ENCODE results near the gene CTTNBP2NL.

CTTNBP2NL gene

GRCh38 chr1:112445596-112445995 lies 49.6 kb downstream of the CTTNBP2NL start:
- Histone ChIP-seq H2BK5ac (ENCODE audit: low read depth, low read length, poor library complexity) (no peak overlapping the region), H3K36me3 (ENCODE audit: control insufficient read depth in 1 of 2, insufficient read depth in 2 of 2, low read length in 2 of 2) (peaks cover 2 to 5% of the 10 kb centered on the region in 2 experiments), H3K79me2 (ENCODE audit: control insufficient read depth, insufficient read depth, low read length, poor library complexity) (no peaks in the 10 kb centered on the region), H2BK120ac (ENCODE audit: insufficient read depth, low read length, poor library complexity) (no peak overlapping the region), H4K91ac (ENCODE audit: low read depth, low read length) (no peak overlapping the region), H3K4me3 (ENCODE audit: low read depth, low read length) (no peak overlapping the region), H2AFZ (ENCODE audit: insufficient read depth, low read length, poor library complexity) (no peak overlapping the region), H3K9me3 (ENCODE audit: insufficient read depth, low read depth, low read length) (no peaks in the 10 kb centered on the region), H4K12ac (ENCODE audit: low read depth, low read length) (no peak overlapping the region), H2AK5ac (ENCODE audit: low read length) (no peak overlapping the region), H3K23ac (ENCODE audit: low read length) (no peak overlapping the region), H3K4me2 (ENCODE audit: low read length) (no peak overlapping the region), H3K79me1 (ENCODE audit: low read length) (no peaks in the 10 kb centered on the region), H3K4me1 (ENCODE audit: control insufficient read depth in 1 of 2, insufficient read depth in 2 of 2, low read length in 2 of 2) (no peaks in the 10 kb centered on the region), H3K4ac (ENCODE audit: low read depth, low read length) (no peak overlapping the region), H3K27me3 (ENCODE audit: insufficient read depth, low read length) (no peaks in the 10 kb centered on the region), H3K18ac (ENCODE audit: low read length) (no peak overlapping the region), H4K8ac (ENCODE audit: low read depth, low read length) (no peak overlapping the region), H2BK12ac (ENCODE audit: low read length) (no peak overlapping the region), H3K9ac (ENCODE audit: low read length) (no peak overlapping the region), H3K14ac (ENCODE audit: low read length) (no peak overlapping the region), H3K27ac (ENCODE audit: low read depth, low read length) (no peak overlapping the region)
- DNase-seq: no peak
- WGBS (ENCODE audit: extremely low coverage, insufficient coverage, insufficient read length): no CpG with 5 or more reads among the region's 1 CpG

- Histone ChIP-seq H2AFZ (ENCODE audit: insufficient read depth, low read length, poor library complexity) (no peak overlapping the region), H3K14ac (ENCODE audit: low read length) (no peak overlapping the region), H3K4me3 (ENCODE audit: low read depth, low read length) (no peak overlapping the region), H3K27me3 (ENCODE audit: insufficient read depth, low read length) (no peaks in the 10 kb centered on the region), H3K79me2 (ENCODE audit: control insufficient read depth, insufficient read depth, low read length, poor library complexity) (no peaks in the 10 kb centered on the region), H3K9me3 (ENCODE audit: insufficient read depth, low read depth, low read length) (no peaks in the 10 kb centered on the region), H3K4ac (ENCODE audit: low read depth, low read length) (no peak overlapping the region), H2AK5ac (ENCODE audit: low read length) (no peak overlapping the region), H4K8ac (ENCODE audit: low read depth, low read length) (no peak overlapping the region), H3K4me2 (ENCODE audit: low read length) (no peak overlapping the region), H3K79me1 (ENCODE audit: low read length) (no peaks in the 10 kb centered on the region), H3K9ac (ENCODE audit: low read length) (no peak overlapping the region), H3K4me1 (ENCODE audit: control insufficient read depth in 1 of 2, insufficient read depth in 2 of 2, low read length in 2 of 2) (peaks cover 0 to under 1% of the 10 kb centered on the region in 2 experiments), H4K91ac (ENCODE audit: low read depth, low read length) (no peak overlapping the region), H2BK120ac (ENCODE audit: insufficient read depth, low read length, poor library complexity) (no peak overlapping the region), H3K27ac (ENCODE audit: low read depth, low read length) (no peak overlapping the region), H2BK12ac (ENCODE audit: low read length) (no peak overlapping the region), H4K12ac (ENCODE audit: low read depth, low read length) (no peak overlapping the region), H3K18ac (ENCODE audit: low read length) (no peak overlapping the region), H3K23ac (ENCODE audit: low read length) (no peak overlapping the region), H3K36me3 (ENCODE audit: control insufficient read depth in 1 of 2, insufficient read depth in 2 of 2, low read length in 2 of 2) (peaks cover 2 to 5% of the 10 kb centered on the region in 2 experiments), H2BK5ac (ENCODE audit: low read depth, low read length, poor library complexity) (no peak overlapping the region)
- DNase-seq: no peak
- no CpG with 5 or more reads among the region's 1 CpG for whole genome bisulfite sequencing (ENCODE audit: extremely low coverage, insufficient coverage, insufficient read length)
Measured at GRCh38 chr1:112446411-112446810, 50.4 kb downstream of the CTTNBP2NL start.

- Histone ChIP-seq H3K27me3 (ENCODE audit: insufficient read depth, low read length) (no peaks in the 10 kb centered on the region), H3K9me3 (ENCODE audit: insufficient read depth, low read depth, low read length) (no peaks in the 10 kb centered on the region), H3K4me3 (ENCODE audit: low read depth, low read length) (no peak overlapping the region), H3K4me1 (ENCODE audit: control insufficient read depth in 1 of 2, insufficient read depth in 2 of 2, low read length in 2 of 2) (peaks cover 4 to 6% of the 10 kb centered on the region in 2 experiments), H3K79me2 (ENCODE audit: control insufficient read depth, insufficient read depth, low read length, poor library complexity) (no peaks in the 10 kb centered on the region), H4K12ac (ENCODE audit: low read depth, low read length) (no peak overlapping the region), H3K4me2 (ENCODE audit: low read length) (no peak overlapping the region), H3K9ac (ENCODE audit: low read length) (no peak overlapping the region), H3K14ac (ENCODE audit: low read length) (no peak overlapping the region), H3K79me1 (ENCODE audit: low read length) (no peaks in the 10 kb centered on the region), H2BK120ac (ENCODE audit: insufficient read depth, low read length, poor library complexity) (no peak overlapping the region), H3K18ac (ENCODE audit: low read length) (no peak overlapping the region), H3K27ac (ENCODE audit: low read depth, low read length) (no peak overlapping the region), H2AFZ (ENCODE audit: insufficient read depth, low read length, poor library complexity) (no peak overlapping the region), H3K23ac (ENCODE audit: low read length) (no peak overlapping the region), H2AK5ac (ENCODE audit: low read length) (no peak overlapping the region), H3K4ac (ENCODE audit: low read depth, low read length) (no peak overlapping the region), H4K91ac (ENCODE audit: low read depth, low read length) (no peak overlapping the region), H4K8ac (ENCODE audit: low read depth, low read length) (no peak overlapping the region), H3K36me3 (ENCODE audit: control insufficient read depth in 1 of 2, insufficient read depth in 2 of 2, low read length in 2 of 2) (peaks cover 10 to 11% of the 10 kb centered on the region in 2 experiments), H2BK5ac (ENCODE audit: low read depth, low read length, poor library complexity) (no peak overlapping the region), H2BK12ac (ENCODE audit: low read length) (no peak overlapping the region)
- DNase-seq: no peak
- WGBS (ENCODE audit: extremely low coverage, insufficient coverage, insufficient read length): no CpG with 5 or more reads among the region's 8 CpGs
Measured at GRCh38 chr1:112448904-112449629, 53.1 kb downstream of the CTTNBP2NL start.

GRCh38 chr1:112449630-112449983 lies 53.6 kb downstream of the CTTNBP2NL start:
- H4K12ac ChIP-seq (ENCODE audit: low read depth, low read length): no peak overlapping the region
- H2BK12ac ChIP-seq (ENCODE audit: low read length): no peak overlapping the region
- no peak overlapping the region for H3K23ac ChIP-seq (ENCODE audit: low read length)
- no peaks in the 10 kb centered on the region for H3K27me3 ChIP-seq (ENCODE audit: insufficient read depth, low read length)
- no peak overlapping the region for H3K4ac ChIP-seq (ENCODE audit: low read depth, low read length)
- no peak overlapping the region for H2AFZ ChIP-seq (ENCODE audit: insufficient read depth, low read length, poor library complexity)
- no peak overlapping the region for H2AK5ac ChIP-seq (ENCODE audit: low read length)
- H3K14ac ChIP-seq (ENCODE audit: low read length): no peak overlapping the region
- no peaks in the 10 kb centered on the region for H3K79me2 ChIP-seq (ENCODE audit: control insufficient read depth, insufficient read depth, low read length, poor library complexity)
- no peak overlapping the region for H4K91ac ChIP-seq (ENCODE audit: low read depth, low read length)
- no peak for DNase-seq
- no peaks in the 10 kb centered on the region for H3K9me3 ChIP-seq (ENCODE audit: insufficient read depth, low read depth, low read length)
- peaks cover 4 to 6% of the 10 kb centered on the region in 2 experiments for H3K4me1 ChIP-seq (ENCODE audit: control insufficient read depth in 1 of 2, insufficient read depth in 2 of 2, low read length in 2 of 2)
- H4K8ac ChIP-seq (ENCODE audit: low read depth, low read length): no peak overlapping the region
- H2BK120ac ChIP-seq (ENCODE audit: insufficient read depth, low read length, poor library complexity): no peak overlapping the region
- no peak overlapping the region for H3K9ac ChIP-seq (ENCODE audit: low read length)
- peaks cover 10 to 11% of the 10 kb centered on the region in 2 experiments for H3K36me3 ChIP-seq (ENCODE audit: control insufficient read depth in 1 of 2, insufficient read depth in 2 of 2, low read length in 2 of 2)
- no peak overlapping the region for H2BK5ac ChIP-seq (ENCODE audit: low read depth, low read length, poor library complexity)
- H3K27ac ChIP-seq (ENCODE audit: low read depth, low read length): no peak overlapping the region
- no peak overlapping the region for H3K4me3 ChIP-seq (ENCODE audit: low read depth, low read length)
- H3K79me1 ChIP-seq (ENCODE audit: low read length): no peaks in the 10 kb centered on the region
- no peak overlapping the region for H3K18ac ChIP-seq (ENCODE audit: low read length)
- H3K4me2 ChIP-seq (ENCODE audit: low read length): no peak overlapping the region

Data from trophoblast cell (in vitro differentiated cells and primary cell).